HepG2 (cell line): ENCODE results near the gene ANKRD11. TPM values are rescaled to one million over a fixed set of nuclear protein-coding genes. Genes with fewer than 3 reads are reported as not detected.

Experiments
- AFF4 ChIP-seq: sonication (generic); formaldehyde crosslinking; IDR thresholded peaks from 2 replicates; pipeline ENCODE4 v1.4.0; 2020; ENCODE audit warnings: missing genetic modification reagents
- ARNTL ChIP-seq: sonication (generic); formaldehyde crosslinking; IDR thresholded peaks from 2 replicates; pipeline ENCODE4 v1.4.0; 2020; ENCODE audit warnings: mild to moderate bottlenecking, missing genetic modification reagents
- BRCA1 ChIP-seq: sonication (generic); formaldehyde crosslinking; IDR thresholded peaks from 2 replicates; pipeline ENCODE4 v1.4.0; 2020; ENCODE audit warnings: missing genetic modification reagents
- BRD4 ChIP-seq: sonication (generic); formaldehyde crosslinking; IDR thresholded peaks from 2 replicates; pipeline ENCODE4 v1.4.0; 2020; ENCODE audit warnings: missing genetic modification reagents
- CEBPB ChIP-seq: IDR thresholded peaks from 2 replicates; pipeline ENCODE4 v1.6.1; 2011; ENCODE audit warnings: low read depth, low read length, improper control_type of control experiment, borderline replicate concordance
- DR1 ChIP-seq: sonication (generic); formaldehyde crosslinking; IDR thresholded peaks from 2 replicates; pipeline ENCODE4 v1.8.0; 2021; ENCODE audit warnings: mild to moderate bottlenecking, missing genetic modification reagents, inconsistent platforms
- ETV5 ChIP-seq: IDR thresholded peaks from 2 replicates; pipeline ENCODE4 v1.6.1; 2018; ENCODE audit warnings: missing biosample characterization, missing genetic modification reagents, inconsistent platforms, borderline replicate concordance
- GZF1 ChIP-seq: sonication (generic); formaldehyde crosslinking; IDR thresholded peaks from 2 replicates; pipeline ENCODE4 v1.5.1; 2020; ENCODE audit warnings: mild to moderate bottlenecking, missing genetic modification reagents
- MIER2 ChIP-seq: IDR thresholded peaks from 2 replicates; pipeline ENCODE4 v1.6.1; 2016; ENCODE audit warnings: missing biosample characterization, missing genetic modification reagents
- NCOA5 ChIP-seq: sonication (generic); formaldehyde crosslinking; IDR thresholded peaks from 2 replicates; pipeline ENCODE4 v1.4.0; 2020; ENCODE audit warnings: missing genetic modification reagents
- PATZ1 ChIP-seq: sonication (generic); formaldehyde crosslinking; IDR thresholded peaks from 2 replicates; pipeline ENCODE4 v1.4.0; 2020; ENCODE audit warnings: missing genetic modification reagents
- PLSCR1 ChIP-seq: sonication (generic); formaldehyde crosslinking; IDR thresholded peaks from 2 replicates; pipeline ENCODE4 v1.5.0; 2020; ENCODE audit warnings: missing genetic modification reagents, mild to moderate bottlenecking, borderline replicate concordance
- POGK ChIP-seq: sonication (generic); formaldehyde crosslinking; conservative IDR thresholded peaks from 2 replicates; pipeline ENCODE4 v1.8.0; 2022; ENCODE audit warnings: mild to moderate bottlenecking, moderate library complexity, missing genetic modification reagents
- RBM22 ChIP-seq: fragments of 200-400 bp; formaldehyde crosslinking; optimal IDR thresholded peaks from 2 replicates; pipeline ENCODE3; 2017; ENCODE audit warnings: mild to moderate bottlenecking, low read length, moderate library complexity
- RFX1 ChIP-seq: fragments of 450-650 bp; IDR thresholded peaks from 2 replicates; pipeline ENCODE4 v1.6.1; 2017
- RFX5 ChIP-seq: IDR thresholded peaks from 2 replicates; pipeline ENCODE4 v1.6.1; 2011; ENCODE audit warnings: low read depth, low read length, improper control_type of control experiment
- SIN3B ChIP-seq: fragments of 150-350 bp; IDR thresholded peaks from 2 replicates; pipeline ENCODE4 v1.6.1; 2014; ENCODE audit warnings: low read length
- SNRNP70 ChIP-seq: fragments of 200-400 bp; formaldehyde crosslinking; IDR thresholded peaks from 2 replicates; pipeline ENCODE4 v1.6.1; 2017; ENCODE audit warnings: mild to moderate bottlenecking, low read depth, low read length, moderate library complexity
- YEATS4 ChIP-seq: sonication (generic); formaldehyde crosslinking; IDR thresholded peaks from 2 replicates; pipeline ENCODE4 v1.4.0; 2020; ENCODE audit warnings: missing genetic modification reagents, borderline replicate concordance
- ZBTB42 ChIP-seq: sonication (generic); formaldehyde crosslinking; IDR thresholded peaks from 2 replicates; pipeline ENCODE4 v1.5.0; 2020; ENCODE audit warnings: mild to moderate bottlenecking, missing genetic modification reagents
- ZNF256 ChIP-seq: sonication (generic); formaldehyde crosslinking; conservative IDR thresholded peaks from 2 replicates; pipeline ENCODE4 v1.4.0; 2020; ENCODE audit warnings: missing genetic modification reagents
- ZNF672 ChIP-seq: sonication (generic); formaldehyde crosslinking; IDR thresholded peaks from 2 replicates; pipeline ENCODE4 v1.8.1; 2022; ENCODE audit warnings: missing genetic modification reagents
- ZNF83 ChIP-seq: sonication (generic); formaldehyde crosslinking; IDR thresholded peaks from 2 replicates; pipeline ENCODE4 v1.4.0; 2020; ENCODE audit warnings: missing genetic modification reagents, mild to moderate bottlenecking, borderline replicate concordance
- polyA plus RNA-seq, 8 experiments: library from polyadenylated mRNA; depleted of rRNA in 3 of 8; stranded (reverse) in 7 of 8; unstranded in 1 of 8; fragments of >200 nt; fragmentation: Illumina TruSeq in 4 of 8; extraction: Trizol in 4 of 8; gene quantifications; 2 replicates each; pipeline versions ENCODE4 v1.2.1 to v1.2.3, GENCODE V29; 2011 to 2016; ENCODE audit warnings: low read depth in 4 of 8, missing spikeins in 1 of 8, mixed read lengths in 1 of 8; ENCODE audit not compliant: insufficient read depth in 1 of 8
- total RNA-seq, 5 experiments: library from RNA; depleted of rRNA; stranded (reverse); fragments of >200 nt; fragmentation: Illumina TruSeq; extraction: Trizol; gene quantifications; 2 replicates each; pipeline ENCODE4 v1.2.3, GENCODE V29; 2016; ENCODE audit warnings: low read depth in 1 of 5

The ANKRD11 gene
- total and polyA plus RNA-seq, 2 of the 13 experiments (the other 11 are each of a cell fraction or from before 2014, with no cell fraction given), result 21.4 to 38.4 TPM

GRCh38 chr16:89502081-89502843 is 11.9 kb upstream of the ANKRD11 start (continued):
- TF ChIP-seq PATZ1, result no peak; the same call in 1 of the 2 replicates
- TF ChIP-seq DR1 (CRISPR knock-in tag), result no peak
- TF ChIP-seq NCOA5, result no peak
- TF ChIP-seq ZNF672, result no peak
- TF ChIP-seq ZNF256, result no peak
- TF ChIP-seq PLSCR1 (CRISPR knock-in tag), result no peak
- TF ChIP-seq RFX5, result no peak
- TF ChIP-seq YEATS4 (CRISPR knock-in tag), result no peak
- 0 out of 2 replicates have a peak, but pooled peaks have one; percentile 16 for TF ChIP-seq ETV5
- TF ChIP-seq SIN3B, result no peak
- no peak for TF ChIP-seq MIER2 (CRISPR knock-in tag)
- no peak for TF ChIP-seq RFX1
- no peak for TF ChIP-seq SNRNP70
- TF ChIP-seq CEBPB, result no peak
- no peak for TF ChIP-seq ZNF83 (CRISPR knock-in tag)
- no peak for TF ChIP-seq GZF1 (CRISPR knock-in tag)
- TF ChIP-seq BRD4 (CRISPR knock-in tag), result no peak
- TF ChIP-seq RBM22, result no peak
- no peak for TF ChIP-seq AFF4 (CRISPR knock-in tag)
- no peak for TF ChIP-seq BRCA1 (CRISPR knock-in tag)
- no peak for TF ChIP-seq POGK (CRISPR knock-in tag)
- 0 out of 2 replicates have a peak, but pooled peaks have one; percentile 55 for TF ChIP-seq ARNTL (CRISPR knock-in tag)
- TF ChIP-seq ZBTB42 (CRISPR knock-in tag), result no peak
